Pancreas (tissue), 10 donors: Measurements from ENCODE around the gene POLA1. TPM values are rescaled to one million over a fixed set of nuclear protein-coding genes. Genes with fewer than 3 reads are reported as not detected.

Experiments used
- ATAC-seq, 4 donors: fragments of 200-7000 bp; cut with Tn5 transposase; one replicate each; pipeline versions ENCODE4 v1.8.0 to v1.9.1; 2020; ENCODE audit warnings: mild to moderate bottlenecking in 4 of 4, moderate library complexity in 4 of 4
- DNase-seq, 6 donors: peaks; one replicate each; pipeline ENCODE4 v3.0.0-alpha.2; 2020
- FAIRE-seq: peaks from 2 replicates; lab custom pipeline; 2012; peaks lifted over from hg19 to GRCh38; lab: Jason Lieb, UNC
- H3K27ac ChIP-seq, 4 donors: fragments of 200-600 bp; sonication (generic); 1 replicate in 3 of 4; 2 replicates in 1 of 4; pipeline versions ENCODE4 v1.5.0 to v1.8.0; 2020
- H3K27me3 ChIP-seq, 4 donors: fragments of 200-600 bp; one replicate each; pipeline ENCODE4 v1.8.0; 2021
- H3K36me3 ChIP-seq, 3 donors: fragments of 200-600 bp; sonication (generic) in 1 of 3; one replicate each; pipeline versions ENCODE4 v1.5.0 to v1.8.0; 2020 to 2021
- H3K4me1 ChIP-seq, 3 donors: fragments of 200-600 bp; one replicate each; pipeline ENCODE4 v1.8.0; 2021
- H3K4me3 ChIP-seq, 4 donors: fragments of 200-600 bp; sonication (generic) in 2 of 4; one replicate each; pipeline versions ENCODE4 v1.5.0 to v1.8.0; 2020 to 2021
- H3K9me3 ChIP-seq, 4 donors: fragments of 200-600 bp; one replicate each; pipeline ENCODE4 v1.8.0; 2021
- CTCF ChIP-seq, 4 donors: fragments of 200-600 bp; sonication (generic) in 3 of 4; IDR thresholded peaks; one replicate each; pipeline versions ENCODE4 v1.5.0 to v1.8.0; 2021; ENCODE audit warnings: antibody characterized with exemption in 4 of 4
- WGBS, 2 donors: extraction: QIAGEN DNeasy Blood & Tissue Kit; methylation state at CpG; one replicate each; pipeline ENCODE4 v1.1.7; 2013; 5-methylcytosine and 5-hydroxymethylcytosine counted together
- intact Hi-C, 3 donors: fragments of 100-400 bp; cut with DNase I; formaldehyde crosslinking; loops; one replicate each; pipeline versions ENCODE4 v1.11.1 to v1.14.2; 2022
- polyA plus RNA-seq, 2 donors: library from polyadenylated mRNA; stranded (reverse); fragments of 200-250 nt; gene quantifications; one replicate each; pipeline ENCODE4 v1.2.3, GENCODE V29; 2013
- total RNA-seq, 6 donors: library from RNA; stranded (reverse); fragmentation: NEBNext Ultra II Directional in 4 of 6; extraction: Animal tissue kit (Norgen Biotek cat#: 25700) in 4 of 6; gene quantifications; one replicate each; pipeline versions ENCODE4 v1.2.1 to v1.2.4, GENCODE V29; 2021 to 2023
- donor health status: healthy with polysubstance abuse.
- donor health status: DM: no; HTN: no; CAD: no; lungs with moderate emphysema.
- donor health status: DM: no; HTN: no; CAD: no.
- donor health status: control.
- donor health status: control.
- donor health status: Bipolar disorder and iron deficiency.
- donor health status: DM: yes; HTN: yes; CAD: no.
- donor health status: DM: no; HTN: no; CAD: no.
- donor health status: DM: no; HTN: no; CAD: no.
- donor health status: DM: yes; HTN: yes; CAD: no.

POLA1 gene
- total and polyA plus RNA-seq, 8 donors: 1.4 to 6.1 (median 4.4) TPM

GRCh38 chrX:25012793-25013631 is 319.3 kb downstream of the POLA1 start:
- FAIRE-seq (no peak), DNase-seq (no peak), ATAC-seq (peak in 2 of 4 donors; percentile 27 to 46)
- Histone ChIP-seq H3K4me3 (peak overlapping the region in 2 of 4 donors; percentile 2 to 38), H3K27me3 (peaks cover 0 to 74% (median 7%) of the 10 kb centered on the region in 4 donors), H3K36me3 (no peaks in the 10 kb centered on the region), H3K4me1 (no peaks in the 10 kb centered on the region), H3K27ac (no peak overlapping the region), H3K9me3 (no peaks in the 10 kb centered on the region)
- TF ChIP-seq CTCF (IDR thresholded peaks at IDR 0.05): no peak
- intact Hi-C loops: no loop called here
- 2 to 26% methylated on average over 59 to 105 of the region's 105 CpGs for WGBS, 2 donors

GRCh38 chrX:25013632-25014365 is 320.1 kb downstream of the POLA1 start:
- FAIRE-seq: no peak
- peak in 1 of 6 donors; percentile 64 for DNase-seq
- Histone ChIP-seq H3K4me3 (no peak overlapping the region), H3K4me1 (no peaks in the 10 kb centered on the region), H3K9me3 (no peaks in the 10 kb centered on the region), H3K27me3 (peaks cover 0 to 67% (median 8%) of the 10 kb centered on the region in 4 donors), H3K36me3 (no peaks in the 10 kb centered on the region), H3K27ac (no peak overlapping the region)
- intact Hi-C loops: no loop called here
- no peak for ATAC-seq
- no peak for TF ChIP-seq CTCF (IDR thresholded peaks at IDR 0.05)
- 6 to 26% methylated on average over 20 to 44 of the region's 44 CpGs for WGBS, 2 donors

DNA sequence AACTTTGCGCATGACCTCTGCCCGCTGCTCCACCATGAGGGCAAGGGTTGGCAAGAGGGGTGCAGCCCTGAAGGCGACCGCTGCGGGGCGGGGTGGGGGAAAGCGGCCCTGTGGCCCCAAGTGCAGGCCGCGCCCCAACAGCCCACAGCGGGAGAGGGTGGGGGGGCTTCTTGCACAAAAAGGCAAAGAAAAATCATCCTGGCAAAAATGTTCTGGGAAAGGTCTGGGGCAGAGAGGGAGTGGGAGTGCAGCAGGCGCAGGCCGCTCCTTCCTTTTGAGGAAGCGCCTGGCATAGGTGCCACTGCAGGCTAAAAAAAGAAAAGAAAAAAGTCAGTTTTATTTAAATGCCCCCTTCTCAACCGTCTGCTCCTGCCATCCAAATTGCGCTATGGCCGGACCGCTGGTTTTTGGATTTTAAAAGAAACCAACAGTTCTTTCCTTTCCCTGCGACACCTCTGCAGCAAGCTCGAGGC is 320.7 kb downstream of the POLA1 start:
- H3K4me3 ChIP-seq: no peak overlapping the region
- no peak for DNase-seq
- FAIRE-seq: no peak
- H3K27me3 ChIP-seq: peaks cover 0 to 67% (median 12%) of the 10 kb centered on the region in 4 donors
- no peak for TF ChIP-seq CTCF (IDR thresholded peaks at IDR 0.05)
- ATAC-seq: no peak
- H3K9me3 ChIP-seq: no peaks in the 10 kb centered on the region
- no peaks in the 10 kb centered on the region for H3K4me1 ChIP-seq
- no peak overlapping the region for H3K27ac ChIP-seq
- 36% methylated on average over 19 of the region's 19 CpGs for WGBS, 2 donors
- no peaks in the 10 kb centered on the region for H3K36me3 ChIP-seq
- intact Hi-C loops: no loop called here

DNA sequence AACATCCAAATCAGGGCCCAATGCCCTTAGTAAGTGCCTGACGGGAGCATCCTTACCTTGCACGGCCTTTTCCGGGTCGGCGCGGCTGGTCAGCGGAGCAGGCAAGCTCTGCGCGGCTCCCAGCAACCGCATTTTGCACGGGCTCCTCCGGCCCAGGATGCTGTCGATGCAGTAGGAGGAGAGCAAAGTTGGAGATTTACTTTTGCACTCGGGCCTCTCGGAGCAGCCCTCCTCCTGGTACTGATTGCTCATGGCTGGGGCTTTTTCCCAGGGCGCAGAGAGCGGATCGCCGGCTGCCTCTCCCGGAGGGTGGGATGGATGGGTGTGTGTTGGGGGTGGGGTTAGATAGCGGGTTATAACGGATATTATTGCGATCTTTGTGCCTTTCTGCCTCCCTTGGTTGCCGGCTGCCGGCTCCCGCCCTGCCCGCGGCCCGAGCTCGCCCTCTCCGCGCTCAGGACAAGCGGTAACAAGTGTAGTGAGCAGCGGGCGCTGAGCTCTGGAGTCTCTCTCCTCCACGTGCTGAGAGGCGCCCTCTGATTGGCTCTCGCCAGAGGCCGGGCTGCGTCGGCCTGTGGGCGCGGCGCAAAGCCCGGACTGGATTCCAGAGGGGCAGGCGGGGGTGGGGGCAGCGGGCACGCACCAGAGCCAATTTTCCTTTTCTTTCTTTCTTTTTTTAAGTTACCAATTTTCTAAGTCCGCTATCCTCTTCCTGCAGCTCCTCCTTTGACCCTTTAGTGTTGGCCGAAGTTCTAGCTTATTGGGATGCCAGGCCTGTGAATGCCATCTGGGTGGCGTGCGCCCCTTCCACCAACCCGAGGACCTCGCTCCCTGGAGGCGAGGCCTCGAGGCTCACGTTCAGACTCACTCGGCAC is 322.0 kb downstream of the POLA1 start, which contains the start of gene ARX:
ARX (minus strand) TSS at position 480 of the 875 bp plus-strand sequence; CDS start at position 252, 228 bp downstream.
- no peak for TF ChIP-seq CTCF (IDR thresholded peaks at IDR 0.05)
- Histone ChIP-seq H3K4me1 (no peaks in the 10 kb centered on the region), H3K27me3 (peaks cover 0 to 73% (median 16%) of the 10 kb centered on the region in 4 donors), H3K36me3 (no peaks in the 10 kb centered on the region), H3K9me3 (no peaks in the 10 kb centered on the region), H3K4me3 (no peak within 1 kb of the TSS), H3K27ac (no peak within 1 kb of the TSS)
- FAIRE-seq (no peak), ATAC-seq (peak; percentile 79 to 88 (median 84)), DNase-seq (peak in 4 of 6 donors; percentile 27 to 72 (median 42))
- intact Hi-C loops: no loop called here
- WGBS, 2 donors: 9 to 25% methylated on average over 53 to 58 of the region's 58 CpGs
